GM12878 (cell line): Measurements from ENCODE around the gene HYPK. TPM values are rescaled to one million over a fixed set of nuclear protein-coding genes. Genes with fewer than 3 reads are reported as not detected.

Experiments used
- BACH1 ChIP-seq: fragments of 450-650 bp; IDR thresholded peaks from 2 replicates; pipeline ENCODE4 v1.6.1; 2017; ENCODE audit warnings: mild to moderate bottlenecking, borderline replicate concordance
- BCL3 ChIP-seq: IDR thresholded peaks from 2 replicates; pipeline ENCODE4 v1.6.1; 2011; ENCODE audit warnings: borderline replicate concordance, low read depth, mild to moderate bottlenecking, moderate library complexity, low read length; ENCODE audit not compliant: insufficient read depth, poor library complexity, severe bottlenecking
- BCLAF1 ChIP-seq: fragments of 450-650 bp; IDR thresholded peaks from 2 replicates; pipeline ENCODE4 v1.6.1; 2017; ENCODE audit warnings: antibody characterized with exemption, mild to moderate bottlenecking, moderate library complexity
- CBX3 ChIP-seq: fragments of 200-600 bp; sonication (generic); IDR thresholded peaks from 2 replicates; pipeline ENCODE4 v1.6.1; 2016; ENCODE audit warnings: low read depth, borderline replicate concordance
- CEBPB ChIP-seq, 2 experiments: fragments of 150-350 bp in 1 of 2; IDR thresholded peaks; 2 replicates each; pipeline ENCODE4 v1.6.1; 2012 to 2014; ENCODE audit warnings: low read depth in 2 of 2, low read length in 2 of 2, borderline replicate concordance in 1 of 2, inconsistent platforms in 1 of 2
- CREB1 ChIP-seq: IDR thresholded peaks from 2 replicates; pipeline ENCODE4 v1.6.1; 2012; ENCODE audit warnings: low read depth, mild to moderate bottlenecking, inconsistent platforms
- GABPA ChIP-seq: IDR thresholded peaks from 2 replicates; pipeline ENCODE4 v1.6.1; 2014; ENCODE audit warnings: antibody characterized with exemption, low read depth, mild to moderate bottlenecking, inconsistent platforms
- KLF5 ChIP-seq: fragments of 450-650 bp; IDR thresholded peaks from 2 replicates; pipeline ENCODE4 v1.6.1; 2014; ENCODE audit warnings: mild to moderate bottlenecking; ENCODE audit not compliant: partially characterized antibody
- MAX ChIP-seq: IDR thresholded peaks from 2 replicates; pipeline ENCODE4 v1.6.1; 2012; ENCODE audit warnings: low read depth, low read length, improper control_type of control experiment
- MYB ChIP-seq: fragments of 150-350 bp; IDR thresholded peaks from 2 replicates; pipeline ENCODE4 v1.6.1; 2014; ENCODE audit warnings: mild to moderate bottlenecking, low read depth, low read length, borderline replicate concordance
- NFXL1 ChIP-seq: fragments of 450-650 bp; IDR thresholded peaks from 2 replicates; pipeline ENCODE4 v1.6.1; 2017; ENCODE audit warnings: antibody characterized with exemption, mild to moderate bottlenecking, borderline replicate concordance
- PKNOX1 ChIP-seq: fragments of 450-650 bp; IDR thresholded peaks from 2 replicates; pipeline ENCODE4 v1.6.1; 2016; ENCODE audit warnings: mild to moderate bottlenecking
- PML ChIP-seq: IDR thresholded peaks from 2 replicates; pipeline ENCODE4 v1.6.1; 2012; ENCODE audit warnings: low read length, inconsistent platforms
- RAD21 ChIP-seq: IDR thresholded peaks from 2 replicates; pipeline ENCODE4 v1.6.1; 2011; ENCODE audit warnings: mild to moderate bottlenecking, low read depth, low read length, moderate library complexity; ENCODE audit not compliant: insufficient read depth
- RAD51 ChIP-seq: fragments of 450-650 bp; IDR thresholded peaks from 2 replicates; pipeline ENCODE4 v1.6.1; 2016; ENCODE audit warnings: moderate library complexity, mild to moderate bottlenecking, inconsistent platforms
- RB1 ChIP-seq: fragments of 450-650 bp; formaldehyde crosslinking; IDR thresholded peaks from 2 replicates; pipeline ENCODE4 v1.6.1; 2017; ENCODE audit warnings: mild to moderate bottlenecking, borderline replicate concordance
- SIX5 ChIP-seq: IDR thresholded peaks from 2 replicates; pipeline ENCODE4 v1.6.1; 2011; ENCODE audit warnings: mild to moderate bottlenecking, low read depth, low read length, moderate library complexity; ENCODE audit not compliant: severe bottlenecking
- ZNF207 ChIP-seq: fragments of 450-650 bp; IDR thresholded peaks from 2 replicates; pipeline ENCODE4 v1.6.1; 2014; ENCODE audit warnings: antibody characterized with exemption, mild to moderate bottlenecking, borderline replicate concordance
- ZNF592 ChIP-seq: fragments of 450-650 bp; IDR thresholded peaks from 2 replicates; pipeline ENCODE4 v1.6.1; 2017; ENCODE audit warnings: mild to moderate bottlenecking, moderate library complexity
- polyA plus RNA-seq, 11 experiments: library from polyadenylated mRNA; depleted of rRNA in 4 of 11; unstranded in 6 of 11; stranded (reverse) in 5 of 11; fragments of >200 nt; fragmentation: Nextera tagmentation in 4 of 11; fragmentation: Illumina TruSeq in 1 of 11; extraction: Ambion mirVana in 4 of 11; extraction: Trizol in 1 of 11; gene quantifications; 1 replicate in 1 of 11; 2 replicates in 10 of 11; pipeline versions ENCODE4 v1.2.1 to v1.2.3, GENCODE V29; 2011 to 2016; ENCODE audit warnings: inconsistent platforms in 2 of 11, missing spikeins in 2 of 11, low read depth in 1 of 11
- total RNA-seq, 4 experiments: library from RNA; depleted of rRNA in 3 of 4; stranded (reverse); fragments of >200 nt in 3 of 4; fragmentation: Illumina TruSeq in 1 of 4; extraction: Trizol in 1 of 4; gene quantifications; 2 replicates each; pipeline versions ENCODE4 v1.2.1 to v1.2.3, GENCODE V29; 2013 to 2021

Gene HYPK
- total and polyA plus RNA-seq, 10 of the 15 experiments (the other 5 are each of a cell fraction or from before 2014, with no cell fraction given) = 8.0 to 38.4 (median 17.5) TPM

- TF ChIP-seq ZNF592 = no peak
- peak; percentile 98 for TF ChIP-seq PML
- no peak for TF ChIP-seq RAD51
- TF ChIP-seq SIX5 = no peak
- TF ChIP-seq MYB = no peak
- no peak for TF ChIP-seq BCL3
- peak; percentile 27; the same call in 1 of the 2 replicates for TF ChIP-seq MAX
- no peak for TF ChIP-seq NFXL1
- peak; percentile 92; the same call in 1 of the 2 replicates for TF ChIP-seq RB1
- TF ChIP-seq GABPA = peak; percentile 88
- 0 out of 2 replicates have a peak, but pooled peaks have one; percentile 45 for TF ChIP-seq PKNOX1
- no peak for TF ChIP-seq CBX3
- peak; percentile 62; the same call in 1 of the 2 replicates for TF ChIP-seq ZNF207
- TF ChIP-seq CREB1 = peak; percentile 94
- TF ChIP-seq BCLAF1 = no peak
- no peak for TF ChIP-seq CEBPB (IDR thresholded peaks at IDR 0.05; ENCODE audit: borderline replicate concordance in 1 of 2, low read depth in 2 of 2, low read length in 2 of 2)
- TF ChIP-seq RAD21 = no peak
- TF ChIP-seq BACH1 = peak; percentile 35; the same call in 1 of the 2 replicates
- peak; percentile 47 for TF ChIP-seq KLF5
These were observed 24.2 kb downstream of the HYPK start, which contains the start of gene MFAP1 (continued) for GRCh38 chr15:43824302-43825246.
